ENCODE measurements around the gene SLC4A2. TPM values are rescaled to one million over a fixed set of nuclear protein-coding genes. Genes with fewer than 3 reads are reported as not detected.

The SLC4A2 gene
- total RNA-seq, 1 donor = 65.4 TPM

GRCh38 chr7:151125470-151125845 is 66.1 kb downstream of the SLC4A2 start:
- no peak for TF ChIP-seq CTCF (IDR thresholded peaks at IDR 0.05; ENCODE audit: insufficient read depth, low read length)
- H3K4me3 ChIP-seq (ENCODE audit: low read depth, low read length) = no peak overlapping the region
- DNase-seq (ENCODE audit: low read depth) = no peak

- no peak for DNase-seq (ENCODE audit: low read depth)
- no peak overlapping the region for H3K4me3 ChIP-seq (ENCODE audit: low read depth, low read length)
- TF ChIP-seq CTCF (IDR thresholded peaks at IDR 0.05; ENCODE audit: insufficient read depth, low read length) = no peak
Measured at GRCh38 chr7:151125846-151126481, 66.6 kb downstream of the SLC4A2 start.

Other genes starting within 250 kb of the SLC4A2 start
- not detected in 2 replicates for gene AOC1, start 207.1 kb upstream of the SLC4A2 start, total RNA-seq (ENCODE audit: low replicate concordance)
- gene KCNH2, start 81.3 kb upstream of the SLC4A2 start, total RNA-seq (ENCODE audit: low replicate concordance) = not detected in 2 replicates
- gene NOS3, start 68.6 kb upstream of the SLC4A2 start, total RNA-seq (ENCODE audit: low replicate concordance) = 0.36 and 4.6 TPM in 2 replicates
- under 0.01 and 0.98 TPM in 2 replicates for gene ATG9B, start 35.1 kb upstream of the SLC4A2 start, total RNA-seq (ENCODE audit: low replicate concordance)
- 18.1 and 30.9 TPM in 2 replicates for gene ABCB8, start 31.1 kb upstream of the SLC4A2 start, total RNA-seq (ENCODE audit: low replicate concordance)
- 0.18 TPM in 1 of 2 replicates, not detected in the other for gene ASIC3, start 11.1 kb upstream of the SLC4A2 start, total RNA-seq (ENCODE audit: low replicate concordance)
- 16.1 and 28.9 TPM in 2 replicates for gene CDK5, start 1.7 kb upstream of the SLC4A2 start, total RNA-seq (ENCODE audit: low replicate concordance)
- 62.7 and 86.0 TPM in 2 replicates for gene FASTK, start 21.2 kb downstream of the SLC4A2 start, total RNA-seq (ENCODE audit: low replicate concordance)
- 11.7 and 20.2 TPM in 2 replicates for gene TMUB1, start 23.9 kb downstream of the SLC4A2 start, total RNA-seq (ENCODE audit: low replicate concordance)
- gene AGAP3, start 26.9 kb downstream of the SLC4A2 start, total RNA-seq (ENCODE audit: low replicate concordance) = 50.2 and 74.6 TPM in 2 replicates
- not detected in 2 replicates for gene GBX1, start 108.1 kb downstream of the SLC4A2 start, total RNA-seq (ENCODE audit: low replicate concordance)
- gene ASB10, start 127.7 kb downstream of the SLC4A2 start, total RNA-seq (ENCODE audit: low replicate concordance) = not detected in 2 replicates
- gene H2BK1, start 150.9 kb downstream of the SLC4A2 start, total RNA-seq (ENCODE audit: low replicate concordance) = not detected in 2 replicates
- gene ABCF2, start 167.6 kb downstream of the SLC4A2 start, total RNA-seq (ENCODE audit: low replicate concordance) = 18.8 and 50.9 TPM in 2 replicates
- gene CHPF2, start 172.9 kb downstream of the SLC4A2 start, total RNA-seq (ENCODE audit: low replicate concordance) = 33.0 and 47.0 TPM in 2 replicates
- gene SMARCD3, start 189.1 kb downstream of the SLC4A2 start, total RNA-seq (ENCODE audit: low replicate concordance) = 44.9 and 59.7 TPM in 2 replicates

All from fibroblast of the aortic adventitia (primary cell).